Chondrocyte (in vitro differentiated cells): Measurements from ENCODE around the gene THBS2. TPM values are rescaled to one million over a fixed set of nuclear protein-coding genes. Genes with fewer than 3 reads are reported as not detected.
A peak's percentile ranks its signal among the peaks of the same experiment; 100 is the strongest.

ENCODE experiments used
- DNase-seq: peaks from one replicate; pipeline ENCODE4 v3.0.0; 2021; ENCODE audit warnings: mixed read lengths, low spot score
- H3K27ac Mint-ChIP-seq: one replicate; pipeline ENCODE4 v1.8.0; 2021; ENCODE audit warnings: mild to moderate bottlenecking, moderate library complexity, mixed read lengths; ENCODE audit not compliant: unreplicated experiment
- H3K27me3 Mint-ChIP-seq: 2 replicates; pipeline ENCODE4 v1.8.0; 2021; ENCODE audit warnings: low read depth, mixed read lengths
- H3K36me3 Mint-ChIP-seq: 2 replicates; pipeline ENCODE4 v1.8.0; 2021; ENCODE audit warnings: low read depth, mixed read lengths
- H3K4me1 Mint-ChIP-seq: 2 replicates; pipeline ENCODE4 v1.8.0; 2021; ENCODE audit warnings: low read depth, mild to moderate bottlenecking, mixed read lengths
- H3K4me3 Mint-ChIP-seq: one replicate; pipeline ENCODE4 v1.8.0; 2021; ENCODE audit warnings: mild to moderate bottlenecking, moderate library complexity, mixed read lengths; ENCODE audit not compliant: unreplicated experiment
- H3K9me3 Mint-ChIP-seq: 2 replicates; pipeline ENCODE4 v1.8.0; 2021; ENCODE audit warnings: low read depth, mixed read lengths
- CTCF ChIP-seq: fragments of 200-600 bp; sonication (generic); IDR thresholded peaks from 2 replicates; pipeline ENCODE4 v1.5.0; 2021; ENCODE audit warnings: antibody characterized with exemption, mild to moderate bottlenecking, moderate library complexity
- total RNA-seq: library from RNA; stranded (reverse); gene quantifications from 3 replicates; pipeline ENCODE4 v1.2.1, GENCODE V29; 2021

Gene THBS2
- total RNA-seq, 1 donor from 2014 or later = 1,285 TPM

GRCh38 chr6:169236545-169236944 is 17.1 kb downstream of the THBS2 start:
- Mint-ChIP-seq H3K36me3 (peaks cover 70% of the 10 kb centered on the region), H3K4me3 (no peak overlapping the region), H3K4me1 (peaks cover 22% of the 10 kb centered on the region), H3K27ac (peak overlapping the region; percentile 65), H3K9me3 (no peaks in the 10 kb centered on the region), H3K27me3 (no peaks in the 10 kb centered on the region)
- no peak for TF ChIP-seq CTCF
- DNase-seq = no peak

- no peak for TF ChIP-seq CTCF
- peaks cover 70% of the 10 kb centered on the region for H3K36me3 Mint-ChIP-seq
- no peaks in the 10 kb centered on the region for H3K27me3 Mint-ChIP-seq
Observed at GRCh38 chr6:169235286-169235685, 18.4 kb downstream of the THBS2 start.

GRCh38 chr6:169234634-169235033 is 19.0 kb downstream of the THBS2 start:
- Mint-ChIP-seq H3K9me3 (no peaks in the 10 kb centered on the region), H3K4me1 (peaks cover 16% of the 10 kb centered on the region)

More at GRCh38 chr6:169235286-169235685, 18.4 kb downstream of the THBS2 start:
- no peaks in the 10 kb centered on the region for H3K9me3 Mint-ChIP-seq
- H3K4me3 Mint-ChIP-seq = no peak overlapping the region
- DNase-seq = no peak
- H3K4me1 Mint-ChIP-seq = peaks cover 16% of the 10 kb centered on the region
- H3K27ac Mint-ChIP-seq = peak overlapping the region; percentile 71

GRCh38 chr6:169233832-169234231 is 19.8 kb downstream of the THBS2 start:
- DNase-seq = no peak
- H3K27ac Mint-ChIP-seq = peak overlapping the region; percentile 66
- no peaks in the 10 kb centered on the region for H3K27me3 Mint-ChIP-seq
- no peak overlapping the region for H3K4me3 Mint-ChIP-seq
- peaks cover 74% of the 10 kb centered on the region for H3K36me3 Mint-ChIP-seq
- no peaks in the 10 kb centered on the region for H3K9me3 Mint-ChIP-seq
- H3K4me1 Mint-ChIP-seq = peaks cover 16% of the 10 kb centered on the region
- TF ChIP-seq CTCF = no peak

More at GRCh38 chr6:169234634-169235033, 19.0 kb downstream of the THBS2 start:
- Mint-ChIP-seq H3K27ac (peak overlapping the region; percentile 18), H3K4me3 (no peak overlapping the region), H3K36me3 (peaks cover 74% of the 10 kb centered on the region), H3K27me3 (no peaks in the 10 kb centered on the region)
- peak; percentile 92 for DNase-seq
- no peak for TF ChIP-seq CTCF

- Mint-ChIP-seq H3K27me3 (no peaks in the 10 kb centered on the region), H3K4me3 (no peak overlapping the region), H3K36me3 (peaks cover 73% of the 10 kb centered on the region), H3K9me3 (no peaks in the 10 kb centered on the region), H3K27ac (peak overlapping the region; percentile 66), H3K4me1 (peaks cover 11% of the 10 kb centered on the region)
- DNase-seq = no peak
- TF ChIP-seq CTCF = no peak
Observed at GRCh38 chr6:169233181-169233580, 20.5 kb downstream of the THBS2 start.
